Cardiac fibroblast (primary cell): ENCODE measurements around the gene ELAC2.

Experiments
- DNase-seq, 2 donors: peaks; one replicate each; pipeline versions ENCODE4 v3.0.0 to v3.0.0-alpha.2; 2010; ENCODE audit warnings: low read depth in 2 of 2
- H3K4me3 ChIP-seq, 2 donors: replicated peaks in 1 of 2; 1 replicate in 1 of 2; 2 replicates in 1 of 2; pipeline ENCODE4 v1.5.1; 2011; ENCODE audit warnings: low read depth in 2 of 2, low read length in 2 of 2, mild to moderate bottlenecking in 2 of 2, moderate library complexity in 1 of 2
- TF ChIP-seq, protein P1 (sequence below): IDR thresholded peaks from one replicate; pipeline ENCODE4 v1.5.1; 2011; ENCODE audit warnings: low read depth, mild to moderate bottlenecking, low read length, inconsistent platforms

Gene ELAC2

DNA sequence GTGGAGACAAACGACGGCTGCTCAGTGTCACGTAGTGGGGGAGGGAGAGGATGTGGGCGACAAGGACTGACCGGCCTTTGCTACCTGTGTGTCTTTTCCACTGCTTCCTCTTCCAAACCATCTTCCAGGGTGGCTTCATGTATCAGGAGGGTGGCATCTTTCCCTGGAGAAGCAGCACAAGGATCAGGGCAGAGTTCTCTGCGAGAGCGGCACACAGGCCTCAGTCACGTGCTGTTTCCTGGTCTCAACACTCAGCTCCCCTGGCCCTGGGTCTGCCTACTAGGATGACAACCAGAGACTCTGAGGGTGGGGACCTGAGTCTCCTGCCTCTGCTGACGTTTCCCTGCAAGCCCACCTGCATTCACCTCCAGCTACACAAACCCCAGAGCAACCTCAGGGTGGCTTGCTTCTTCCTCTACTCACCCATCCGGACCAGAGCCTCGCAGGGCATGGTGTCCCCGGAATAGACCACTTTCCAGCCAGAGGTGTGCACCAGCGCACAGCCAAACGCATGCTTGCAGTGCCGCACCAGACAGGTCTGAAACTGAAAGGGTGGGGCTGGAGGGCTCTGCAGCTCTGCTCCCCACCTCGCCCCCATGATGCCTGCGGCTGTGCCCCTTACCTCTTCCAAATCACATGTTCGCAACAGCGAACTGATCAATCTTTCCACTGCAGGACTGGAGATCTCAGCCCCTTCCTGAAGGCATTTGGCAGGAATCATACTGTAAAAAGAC is 23.3 kb downstream of the ELAC2 start:
- H3K4me3 ChIP-seq, result no peak overlapping the region
- TF ChIP-seq, protein P1, sequence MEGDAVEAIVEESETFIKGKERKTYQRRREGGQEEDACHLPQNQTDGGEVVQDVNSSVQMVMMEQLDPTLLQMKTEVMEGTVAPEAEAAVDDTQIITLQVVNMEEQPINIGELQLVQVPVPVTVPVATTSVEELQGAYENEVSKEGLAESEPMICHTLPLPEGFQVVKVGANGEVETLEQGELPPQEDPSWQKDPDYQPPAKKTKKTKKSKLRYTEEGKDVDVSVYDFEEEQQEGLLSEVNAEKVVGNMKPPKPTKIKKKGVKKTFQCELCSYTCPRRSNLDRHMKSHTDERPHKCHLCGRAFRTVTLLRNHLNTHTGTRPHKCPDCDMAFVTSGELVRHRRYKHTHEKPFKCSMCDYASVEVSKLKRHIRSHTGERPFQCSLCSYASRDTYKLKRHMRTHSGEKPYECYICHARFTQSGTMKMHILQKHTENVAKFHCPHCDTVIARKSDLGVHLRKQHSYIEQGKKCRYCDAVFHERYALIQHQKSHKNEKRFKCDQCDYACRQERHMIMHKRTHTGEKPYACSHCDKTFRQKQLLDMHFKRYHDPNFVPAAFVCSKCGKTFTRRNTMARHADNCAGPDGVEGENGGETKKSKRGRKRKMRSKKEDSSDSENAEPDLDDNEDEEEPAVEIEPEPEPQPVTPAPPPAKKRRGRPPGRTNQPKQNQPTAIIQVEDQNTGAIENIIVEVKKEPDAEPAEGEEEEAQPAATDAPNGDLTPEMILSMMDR, result no peak
- no peak for DNase-seq

DNA sequence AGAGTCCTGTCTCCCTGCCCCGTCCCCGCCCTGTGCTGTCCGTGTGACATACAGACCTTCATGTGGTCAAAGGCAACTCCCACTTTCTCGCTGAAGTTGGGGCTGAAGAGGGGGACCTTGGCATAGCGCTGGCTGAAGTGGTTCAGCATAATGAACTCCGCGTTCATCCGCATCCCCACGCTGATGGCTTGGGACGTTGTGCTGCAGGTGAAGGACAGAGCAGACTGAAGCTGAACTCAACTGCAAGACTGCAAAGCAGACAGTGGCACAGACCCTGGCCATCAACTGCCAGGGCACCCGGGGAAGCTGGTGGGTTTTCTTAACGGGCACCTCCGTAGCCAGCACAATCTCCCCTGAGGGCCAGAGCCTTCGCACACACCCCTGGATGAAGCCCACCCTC is 24.2 kb downstream of the ELAC2 start:
- no peak overlapping the region for H3K4me3 ChIP-seq
- TF ChIP-seq, protein P1, result no peak
- no peak for DNase-seq

DNA sequence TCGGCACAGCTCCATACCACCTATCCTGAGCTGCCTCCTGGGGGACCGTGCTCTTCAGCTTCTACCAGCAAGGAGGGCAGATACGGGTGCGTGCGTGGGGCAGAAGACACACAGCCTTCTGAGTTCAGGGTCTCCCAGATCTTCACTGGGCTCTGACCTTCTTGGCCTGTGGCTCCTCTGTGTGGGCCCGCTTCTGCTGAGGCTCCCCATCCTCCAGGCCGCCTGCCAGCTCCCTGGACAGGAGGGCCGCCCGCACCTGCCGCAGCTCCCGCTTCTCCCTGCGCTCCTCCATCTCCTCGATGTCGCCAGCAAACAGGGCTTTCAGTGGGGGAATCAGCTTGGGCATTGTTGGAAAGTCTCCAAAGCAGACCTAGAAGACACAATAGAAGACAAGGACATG is 25.2 kb downstream of the ELAC2 start:
- TF ChIP-seq, protein P1, result no peak
- H3K4me3 ChIP-seq, result no peak overlapping the region
- DNase-seq, result no peak

DNA sequence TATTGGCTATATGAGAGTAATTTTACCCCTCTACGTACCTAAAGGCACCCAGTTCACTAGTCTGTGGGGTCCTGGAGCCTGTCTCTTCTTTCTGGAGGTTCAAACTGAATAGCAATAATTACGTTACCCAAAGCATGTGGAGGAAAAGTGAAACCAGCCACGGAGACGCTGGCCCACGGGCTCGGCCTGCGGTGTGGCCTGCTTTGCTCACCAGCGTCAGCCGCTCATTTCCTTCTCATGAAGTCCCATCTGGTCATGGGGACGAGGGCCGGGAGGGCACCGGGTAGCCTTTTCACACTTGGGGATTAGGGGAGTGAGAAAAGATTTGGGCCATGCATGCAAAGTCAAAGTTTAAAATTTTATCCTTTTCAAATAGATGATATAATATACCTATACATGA is 26.9 kb downstream of the ELAC2 start:
- TF ChIP-seq, protein P1, result no peak
- H3K4me3 ChIP-seq, result no peak overlapping the region
- DNase-seq, result no peak

DNA sequence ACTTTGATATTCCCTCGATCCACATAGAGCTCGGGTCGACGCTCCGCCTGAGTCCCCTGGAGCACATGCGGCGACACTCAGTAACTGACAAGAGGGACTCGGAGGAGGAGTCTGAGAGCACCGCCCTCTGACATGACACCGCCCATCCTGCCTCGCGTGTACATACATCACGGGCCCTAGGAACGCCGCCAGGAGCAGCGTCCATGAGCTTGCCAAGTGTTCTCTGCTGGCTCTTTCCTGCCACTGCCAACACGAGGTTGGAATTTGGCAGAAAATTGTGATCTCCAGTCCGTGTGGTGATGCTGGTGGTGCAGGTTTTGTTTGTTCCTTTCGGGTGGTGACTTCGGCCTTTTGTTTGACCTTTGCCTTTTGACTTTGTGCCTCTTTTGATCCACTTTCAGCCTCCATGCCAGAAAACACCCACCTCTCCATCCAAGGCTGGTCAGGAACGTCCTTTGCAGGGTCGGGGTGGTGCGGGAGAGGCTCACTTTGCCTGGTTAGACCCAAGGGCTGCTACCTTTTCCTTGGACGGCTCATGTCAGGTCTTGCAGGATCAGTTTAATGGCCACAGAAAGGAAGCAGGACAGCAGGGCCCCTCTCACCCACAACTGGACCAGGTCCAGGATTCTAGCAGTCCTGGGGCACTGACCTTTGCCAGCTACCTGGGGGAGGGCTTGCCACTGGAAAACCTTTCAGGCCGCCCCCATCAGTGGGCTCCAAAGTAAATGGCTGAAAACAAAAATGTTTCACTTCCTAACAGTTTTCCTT is 27.6 kb downstream of the ELAC2 start:
- TF ChIP-seq, protein P1, result no peak
- H3K4me3 ChIP-seq, result no peak overlapping the region
- peak in 1 of 2 donors; percentile 20 for DNase-seq

DNA sequence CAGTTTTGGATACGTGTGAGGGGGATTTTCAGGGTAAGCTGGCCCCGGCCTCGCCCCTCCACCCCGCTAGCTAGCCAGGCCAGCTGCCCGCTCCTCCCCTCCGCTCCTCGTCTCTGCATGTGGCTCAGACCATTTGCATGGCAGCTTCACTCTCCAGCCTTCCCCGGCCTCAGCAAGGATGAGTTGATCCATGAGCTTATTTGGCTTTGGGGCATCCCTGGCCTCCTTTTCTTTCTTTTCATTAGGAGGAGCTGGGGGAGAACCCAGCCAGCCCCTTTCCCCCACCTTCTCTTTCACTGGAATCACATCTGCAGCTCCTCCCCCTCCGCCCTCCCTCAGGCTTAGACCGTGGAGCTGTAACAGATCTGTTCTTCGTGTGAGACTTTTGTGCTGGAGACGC is 30.7 kb downstream of the ELAC2 start:
- H3K4me3 ChIP-seq, result no peak overlapping the region
- no peak for DNase-seq
- TF ChIP-seq, protein P1, result no peak
